ENCODE data around the gene DHX58. TPM values are rescaled to one million over a fixed set of nuclear protein-coding genes. Genes with fewer than 3 reads are reported as not detected.

The DHX58 gene
- total and polyA plus RNA-seq, 2 of the 4 experiments (the other 2 are of a cell fraction) = 1.1 to 2.8 TPM

- Histone ChIP-seq H4K91ac (ENCODE audit: insufficient read depth, low read depth, low read length) (no peak overlapping the region), H2BK120ac (ENCODE audit: low read depth, low read length) (no peak overlapping the region), H3K9me1 (ENCODE audit: insufficient read depth, low read length) (no peaks in the 10 kb centered on the region), H3K56ac (ENCODE audit: extremely low read depth, insufficient read depth, low read length) (no peak overlapping the region), H3K36me3 (ENCODE audit: control insufficient read depth, insufficient read depth, low read length) (no peaks in the 10 kb centered on the region), H3K4me1 (ENCODE audit: control insufficient read depth, insufficient read depth, low read length) (no peaks in the 10 kb centered on the region), H4K5ac (ENCODE audit: low read depth, low read length) (no peak overlapping the region), H3K27me3 (ENCODE audit: control insufficient read depth, insufficient read depth, low read length) (peaks cover 67% of the 10 kb centered on the region), H3K23ac (ENCODE audit: low read depth, low read length) (no peak overlapping the region), H4K20me1 (ENCODE audit: insufficient read depth, low read length) (no peaks in the 10 kb centered on the region), H3K79me1 (ENCODE audit: low read depth in 1 of 2, low read length in 2 of 2) (no peaks in the 10 kb centered on the region), H2BK20ac (ENCODE audit: low read depth, low read length) (no peak overlapping the region), H3K18ac (ENCODE audit: low read depth, low read length) (no peak overlapping the region), H2AFZ (replicated peaks; ENCODE audit: low read length, poor library complexity) (no peak overlapping the region), H2AK9ac (replicated peaks; ENCODE audit: low read depth, low read length, poor library complexity) (no peak overlapping the region), H4K8ac (ENCODE audit: low read depth in 2 of 2, low read length in 2 of 2) (no peak overlapping the region), H3K9me3 (ENCODE audit: control insufficient read depth, insufficient read depth, low read length) (no peaks in the 10 kb centered on the region), H2AK5ac (ENCODE audit: low read depth, low read length) (no peak overlapping the region), H3K4me2 (ENCODE audit: low read depth, low read length) (no peak overlapping the region), H3K9ac (ENCODE audit: low read depth, low read length) (no peak overlapping the region), H3K4me3 (ENCODE audit: insufficient read depth, low read depth, low read length) (no peak overlapping the region), H3K4ac (ENCODE audit: low read depth, low read length) (no peak overlapping the region), H3K27ac (ENCODE audit: insufficient read depth, low read length) (no peak overlapping the region), H3K14ac (replicated peaks; ENCODE audit: low read depth, low read length) (no peak overlapping the region), H2BK15ac (ENCODE audit: low read depth, low read length) (no peak overlapping the region), H2BK5ac (ENCODE audit: low read depth, low read length, poor library complexity, severe bottlenecking) (no peak overlapping the region)
- BruUV-seq (replicated peaks) = no TSS peak
- TF ChIP-seq RAD21 (IDR thresholded peaks at IDR 0.05; ENCODE audit: low read length) (no peak), CTCF (conservative IDR thresholded peaks at IDR 0.05; ENCODE audit: low read depth, low read length) (no peak), MAFK (IDR thresholded peaks at IDR 0.05; ENCODE audit: low read depth, low read length) (no peak), POLR2A (IDR thresholded peaks at IDR 0.05; ENCODE audit: low read depth, low read length) (no peak), MAZ (IDR thresholded peaks at IDR 0.05; ENCODE audit: borderline replicate concordance, low read depth, low read length) (no peak), CEBPB (IDR thresholded peaks at IDR 0.05; ENCODE audit: low read depth, low read length) (no peak), ELK1 (IDR thresholded peaks at IDR 0.05; ENCODE audit: borderline replicate concordance, low read depth, low read length) (no peak), MXI1 (IDR thresholded peaks at IDR 0.05; ENCODE audit: borderline replicate concordance, low read depth, low read length) (no peak), FOS (IDR thresholded peaks at IDR 0.05; ENCODE audit: low read depth, low read length) (no peak), RFX5 (IDR thresholded peaks at IDR 0.05; ENCODE audit: low read depth, low read length) (no peak), USF2 (IDR thresholded peaks at IDR 0.05; ENCODE audit: low read depth, low read length) (no peak), SMC3 (IDR thresholded peaks at IDR 0.05; ENCODE audit: low read depth, low read length) (no peak)
- no peak for DNase-seq
- in situ Hi-C loops (cut with MboI; ENCODE audit: low sequenced_read_pairs) (no loop called here), intact Hi-C loops (cut with micrococcal nuclease) (no loop called here), dilution Hi-C loops (cut with HindIII; ENCODE audit: low sequenced_read_pairs, unreplicated experiment) (no loop called here)
- no peak for ATAC-seq (ENCODE audit: low read depth)
- no CpG with 5 or more reads among the region's 4 CpGs for WGBS, 2 experiments (ENCODE audit: extremely low coverage in 2 of 2, insufficient read length in 1 of 2)
- CTCF ChIA-PET = no interaction called here
- POLR2A ChIA-PET (ENCODE audit: unreplicated experiment) = no interaction called here
These were observed 35.5 kb downstream of the DHX58 start for GRCh38 chr17:42076797-42077559.
